Chondrocyte (in vitro differentiated cells): Measurements from ENCODE around the gene STRAP. TPM values are rescaled to one million over a fixed set of nuclear protein-coding genes. Genes with fewer than 3 reads are reported as not detected.

Source experiments
- DNase-seq: peaks from one replicate; pipeline ENCODE4 v3.0.0; 2021; ENCODE audit warnings: mixed read lengths, low spot score
- H3K27ac Mint-ChIP-seq: one replicate; pipeline ENCODE4 v1.8.0; 2021; ENCODE audit warnings: mild to moderate bottlenecking, moderate library complexity, mixed read lengths; ENCODE audit not compliant: unreplicated experiment
- H3K27me3 Mint-ChIP-seq: 2 replicates; pipeline ENCODE4 v1.8.0; 2021; ENCODE audit warnings: low read depth, mixed read lengths
- H3K36me3 Mint-ChIP-seq: 2 replicates; pipeline ENCODE4 v1.8.0; 2021; ENCODE audit warnings: low read depth, mixed read lengths
- H3K4me1 Mint-ChIP-seq: 2 replicates; pipeline ENCODE4 v1.8.0; 2021; ENCODE audit warnings: low read depth, mild to moderate bottlenecking, mixed read lengths
- H3K4me3 Mint-ChIP-seq: one replicate; pipeline ENCODE4 v1.8.0; 2021; ENCODE audit warnings: mild to moderate bottlenecking, moderate library complexity, mixed read lengths; ENCODE audit not compliant: unreplicated experiment
- H3K9me3 Mint-ChIP-seq: 2 replicates; pipeline ENCODE4 v1.8.0; 2021; ENCODE audit warnings: low read depth, mixed read lengths
- total RNA-seq: library from RNA; stranded (reverse); gene quantifications from 3 replicates; pipeline ENCODE4 v1.2.1, GENCODE V29; 2021
- TF ChIP-seq, protein P1 (sequence below): fragments of 200-600 bp; sonication (generic); IDR thresholded peaks from 2 replicates; pipeline ENCODE4 v1.5.0; 2021; ENCODE audit warnings: antibody characterized with exemption, mild to moderate bottlenecking, moderate library complexity

STRAP gene
- total RNA-seq, 1 donor from 2014 or later: 153 TPM

DNA sequence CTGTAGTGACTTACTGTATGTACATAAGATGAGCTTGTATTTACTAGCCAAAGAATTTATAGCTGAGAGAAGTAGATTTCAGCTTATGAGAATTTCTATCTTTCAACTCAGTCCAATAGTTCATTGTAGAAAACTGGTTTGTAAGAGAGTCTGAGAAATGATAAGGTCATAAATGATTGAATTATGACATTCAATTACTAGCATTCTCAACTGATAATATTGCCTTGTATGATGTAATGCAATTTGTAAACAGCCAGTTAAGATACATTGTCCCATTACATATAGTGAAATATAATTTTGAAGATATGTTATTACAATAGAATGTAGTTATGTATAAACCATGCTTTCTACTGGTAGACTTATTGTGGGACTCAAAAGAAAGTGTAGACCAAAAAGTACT lies 42.5 kb upstream of the STRAP start:
- no peak overlapping the region for H3K27ac Mint-ChIP-seq
- H3K36me3 Mint-ChIP-seq: no peaks in the 10 kb centered on the region
- H3K27me3 Mint-ChIP-seq: no peaks in the 10 kb centered on the region
- no peak overlapping the region for H3K4me3 Mint-ChIP-seq
- TF ChIP-seq, protein P1, sequence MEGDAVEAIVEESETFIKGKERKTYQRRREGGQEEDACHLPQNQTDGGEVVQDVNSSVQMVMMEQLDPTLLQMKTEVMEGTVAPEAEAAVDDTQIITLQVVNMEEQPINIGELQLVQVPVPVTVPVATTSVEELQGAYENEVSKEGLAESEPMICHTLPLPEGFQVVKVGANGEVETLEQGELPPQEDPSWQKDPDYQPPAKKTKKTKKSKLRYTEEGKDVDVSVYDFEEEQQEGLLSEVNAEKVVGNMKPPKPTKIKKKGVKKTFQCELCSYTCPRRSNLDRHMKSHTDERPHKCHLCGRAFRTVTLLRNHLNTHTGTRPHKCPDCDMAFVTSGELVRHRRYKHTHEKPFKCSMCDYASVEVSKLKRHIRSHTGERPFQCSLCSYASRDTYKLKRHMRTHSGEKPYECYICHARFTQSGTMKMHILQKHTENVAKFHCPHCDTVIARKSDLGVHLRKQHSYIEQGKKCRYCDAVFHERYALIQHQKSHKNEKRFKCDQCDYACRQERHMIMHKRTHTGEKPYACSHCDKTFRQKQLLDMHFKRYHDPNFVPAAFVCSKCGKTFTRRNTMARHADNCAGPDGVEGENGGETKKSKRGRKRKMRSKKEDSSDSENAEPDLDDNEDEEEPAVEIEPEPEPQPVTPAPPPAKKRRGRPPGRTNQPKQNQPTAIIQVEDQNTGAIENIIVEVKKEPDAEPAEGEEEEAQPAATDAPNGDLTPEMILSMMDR: no peak
- peaks cover 2% of the 10 kb centered on the region for H3K9me3 Mint-ChIP-seq
- H3K4me1 Mint-ChIP-seq: peaks cover 36% of the 10 kb centered on the region
- DNase-seq: no peak

DNA sequence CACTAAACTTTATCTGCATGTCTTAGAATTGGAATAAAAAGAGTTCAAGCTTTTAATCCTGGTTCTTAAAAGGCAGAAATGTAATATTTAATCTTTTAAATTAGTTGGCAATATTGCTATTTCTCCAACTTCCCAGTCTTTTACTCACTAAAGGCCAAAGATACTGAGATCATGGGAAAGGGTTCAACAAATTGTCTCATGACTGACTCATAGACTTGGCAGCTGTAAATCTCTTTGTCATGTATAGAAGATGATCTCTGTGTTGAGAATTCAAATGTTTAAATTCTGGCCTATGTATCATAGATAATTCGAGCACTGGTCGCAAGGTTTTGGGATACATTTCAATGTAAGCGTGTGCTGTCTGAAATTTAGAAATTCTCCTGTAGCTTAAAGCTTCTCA lies 40.1 kb upstream of the STRAP start:
- Mint-ChIP-seq H3K9me3 (no peaks in the 10 kb centered on the region), H3K4me1 (peaks cover 35% of the 10 kb centered on the region), H3K27ac (peak overlapping the region; percentile 1), H3K36me3 (no peaks in the 10 kb centered on the region), H3K4me3 (no peak overlapping the region), H3K27me3 (no peaks in the 10 kb centered on the region)
- TF ChIP-seq, protein P1: no peak
- DNase-seq: no peak

DNA sequence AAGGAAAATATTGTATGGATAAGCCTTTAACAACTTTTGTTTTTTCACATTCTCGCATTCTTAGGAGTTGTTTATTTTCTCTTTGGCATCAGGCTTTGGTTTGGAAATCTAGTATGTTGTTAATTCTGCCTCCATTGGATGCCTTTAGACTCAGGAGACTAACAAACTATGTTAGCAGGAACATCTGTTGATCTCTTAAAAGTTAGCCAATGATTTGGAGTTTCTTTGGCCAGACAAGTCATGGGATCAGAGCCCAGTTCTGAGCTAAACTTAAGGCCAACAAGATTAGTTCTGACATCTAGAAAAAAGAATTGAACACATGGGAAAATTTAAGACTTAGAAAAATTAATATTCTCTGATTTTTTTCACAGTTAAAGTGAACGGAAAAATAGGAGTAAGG lies 35.3 kb upstream of the STRAP start:
- Mint-ChIP-seq H3K27ac (no peak overlapping the region), H3K4me3 (no peak overlapping the region), H3K9me3 (no peaks in the 10 kb centered on the region), H3K4me1 (peaks cover 19% of the 10 kb centered on the region), H3K27me3 (no peaks in the 10 kb centered on the region), H3K36me3 (no peaks in the 10 kb centered on the region)
- TF ChIP-seq, protein P1: no peak
- no peak for DNase-seq

DNA sequence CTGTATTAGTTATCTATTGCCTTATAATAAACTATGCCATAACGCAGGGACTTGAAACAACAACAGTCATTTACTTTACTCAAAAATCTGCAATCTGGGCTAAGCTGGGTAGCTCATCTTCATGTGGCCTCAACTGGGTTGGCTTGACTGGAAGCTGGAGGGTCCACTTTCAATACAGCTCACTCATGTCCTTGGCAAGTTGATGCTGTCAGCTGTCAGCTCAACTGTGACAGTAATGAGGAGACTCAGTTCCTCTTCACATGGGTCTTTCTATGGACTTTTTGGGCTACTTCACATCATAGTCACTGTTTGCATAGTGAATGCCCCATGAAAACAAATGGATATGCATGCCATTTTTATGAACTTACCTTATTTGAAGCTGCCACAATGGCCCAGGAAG lies 33.6 kb upstream of the STRAP start:
- no peak for DNase-seq
- Mint-ChIP-seq H3K9me3 (no peaks in the 10 kb centered on the region), H3K36me3 (no peaks in the 10 kb centered on the region), H3K4me1 (peaks cover 12% of the 10 kb centered on the region), H3K27me3 (no peaks in the 10 kb centered on the region), H3K4me3 (no peak overlapping the region), H3K27ac (no peak overlapping the region)
- TF ChIP-seq, protein P1: no peak

DNA sequence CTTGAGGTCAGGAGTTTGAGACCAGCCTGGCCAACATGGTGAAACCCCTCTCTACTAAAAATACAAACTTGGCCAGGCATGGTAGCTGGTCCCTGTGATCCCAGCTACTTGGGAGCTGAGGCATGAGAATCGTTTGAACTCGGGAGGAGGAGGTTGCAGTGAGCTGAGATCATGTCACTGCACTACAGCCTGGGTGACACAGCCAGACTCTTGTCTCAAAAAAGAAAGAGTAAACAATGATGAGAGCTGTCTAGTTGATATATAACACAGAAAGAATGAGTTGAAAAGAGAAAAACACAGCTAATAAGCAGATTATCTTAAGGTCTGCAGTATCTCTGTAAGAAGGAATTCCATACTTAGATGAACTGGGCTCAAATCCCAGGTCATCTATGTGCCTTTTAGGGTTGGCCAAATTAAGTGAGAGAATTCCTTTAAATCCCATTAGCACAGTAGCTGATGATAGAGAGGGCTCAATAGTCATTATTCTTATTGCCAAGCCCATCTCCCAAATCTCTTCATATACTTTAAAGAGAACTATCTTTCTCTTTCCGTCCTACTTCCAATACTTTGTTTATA lies 31.1 kb upstream of the STRAP start:
- Mint-ChIP-seq H3K27me3 (no peaks in the 10 kb centered on the region), H3K9me3 (no peaks in the 10 kb centered on the region), H3K36me3 (no peaks in the 10 kb centered on the region), H3K4me3 (no peak overlapping the region), H3K27ac (no peak overlapping the region), H3K4me1 (peaks cover 32% of the 10 kb centered on the region)
- DNase-seq: no peak
- TF ChIP-seq, protein P1: no peak
